ENCODE measurements around the gene CEPT1.

The CEPT1 gene

DNA sequence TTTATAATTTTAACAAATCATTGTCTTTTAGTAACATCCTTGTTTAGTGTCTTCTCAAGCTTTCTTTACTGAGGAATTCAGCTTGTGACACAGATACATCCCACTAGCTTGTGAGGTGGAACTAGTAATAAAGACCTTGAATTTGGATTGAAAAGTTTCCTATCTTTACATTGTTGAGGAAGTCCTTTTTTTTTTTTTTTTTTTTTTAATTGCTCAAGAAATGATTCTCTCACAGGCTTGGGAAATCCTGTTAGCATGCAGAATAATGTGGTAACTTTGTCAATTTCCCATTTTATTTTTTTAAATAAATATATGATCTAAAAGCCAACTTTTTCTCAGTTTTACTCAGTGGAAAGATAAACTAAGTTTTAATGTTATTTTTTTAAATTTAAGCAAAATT is 44.6 kb downstream of the CEPT1 start:
- Histone ChIP-seq H3K36me3 (ENCODE audit: control insufficient read depth, insufficient read depth, low read length) (peaks cover 25% of the 10 kb centered on the region), H3K27me3 (replicated peaks; ENCODE audit: control insufficient read depth, insufficient read depth, low read length) (no peaks in the 10 kb centered on the region), H3K4me3 (replicated peaks; ENCODE audit: low read depth, low read length) (no peak overlapping the region)
- TF ChIP-seq, protein P1, sequence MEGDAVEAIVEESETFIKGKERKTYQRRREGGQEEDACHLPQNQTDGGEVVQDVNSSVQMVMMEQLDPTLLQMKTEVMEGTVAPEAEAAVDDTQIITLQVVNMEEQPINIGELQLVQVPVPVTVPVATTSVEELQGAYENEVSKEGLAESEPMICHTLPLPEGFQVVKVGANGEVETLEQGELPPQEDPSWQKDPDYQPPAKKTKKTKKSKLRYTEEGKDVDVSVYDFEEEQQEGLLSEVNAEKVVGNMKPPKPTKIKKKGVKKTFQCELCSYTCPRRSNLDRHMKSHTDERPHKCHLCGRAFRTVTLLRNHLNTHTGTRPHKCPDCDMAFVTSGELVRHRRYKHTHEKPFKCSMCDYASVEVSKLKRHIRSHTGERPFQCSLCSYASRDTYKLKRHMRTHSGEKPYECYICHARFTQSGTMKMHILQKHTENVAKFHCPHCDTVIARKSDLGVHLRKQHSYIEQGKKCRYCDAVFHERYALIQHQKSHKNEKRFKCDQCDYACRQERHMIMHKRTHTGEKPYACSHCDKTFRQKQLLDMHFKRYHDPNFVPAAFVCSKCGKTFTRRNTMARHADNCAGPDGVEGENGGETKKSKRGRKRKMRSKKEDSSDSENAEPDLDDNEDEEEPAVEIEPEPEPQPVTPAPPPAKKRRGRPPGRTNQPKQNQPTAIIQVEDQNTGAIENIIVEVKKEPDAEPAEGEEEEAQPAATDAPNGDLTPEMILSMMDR (IDR thresholded peaks at IDR 0.05; ENCODE audit: insufficient read depth, low read length, poor library complexity, severe bottlenecking), result no peak
- DNase-seq (ENCODE audit: extremely low read depth, insufficient read length), result no peak

DNA sequence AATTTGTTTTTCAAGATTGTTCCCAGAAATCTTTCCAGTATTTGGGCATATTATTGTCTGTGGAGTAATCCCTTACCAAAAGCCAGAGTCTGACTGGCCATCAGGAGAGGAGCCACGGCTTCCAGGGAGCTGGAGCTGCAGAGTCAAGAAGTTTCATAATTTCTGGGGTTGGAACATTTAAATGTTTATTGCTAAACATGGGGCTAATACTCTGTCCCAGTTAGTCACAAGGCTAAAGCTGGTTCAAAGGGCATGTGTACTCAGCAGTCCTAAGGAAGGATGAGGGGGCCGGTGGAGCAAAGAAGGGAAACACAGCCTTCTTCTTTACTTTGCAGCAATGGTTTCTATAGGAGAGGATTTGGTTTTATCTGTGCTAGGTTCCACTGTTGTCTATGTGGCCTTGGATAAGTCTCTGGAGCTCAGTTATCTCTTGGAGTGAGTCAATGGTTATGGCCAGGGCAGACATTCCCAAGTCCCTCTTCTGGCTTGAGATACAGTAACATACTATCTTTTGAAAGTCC is 51.0 kb downstream of the CEPT1 start:
- H3K4me3 ChIP-seq (replicated peaks; ENCODE audit: low read depth, low read length), result no peak overlapping the region
- no peak for DNase-seq (ENCODE audit: extremely low read depth, insufficient read length)
- H3K36me3 ChIP-seq (ENCODE audit: control insufficient read depth, insufficient read depth, low read length), result peaks cover 38% of the 10 kb centered on the region
- H3K27me3 ChIP-seq (replicated peaks; ENCODE audit: control insufficient read depth, insufficient read depth, low read length), result no peaks in the 10 kb centered on the region
- TF ChIP-seq, protein P1 (IDR thresholded peaks at IDR 0.05; ENCODE audit: insufficient read depth, low read length, poor library complexity, severe bottlenecking), result no peak

- no peak overlapping the region for H3K4me3 ChIP-seq (replicated peaks; ENCODE audit: low read depth, low read length)
- no peaks in the 10 kb centered on the region for H3K27me3 ChIP-seq (replicated peaks; ENCODE audit: control insufficient read depth, insufficient read depth, low read length)
- H3K36me3 ChIP-seq (ENCODE audit: control insufficient read depth, insufficient read depth, low read length), result peaks cover 41% of the 10 kb centered on the region
- DNase-seq (ENCODE audit: extremely low read depth, insufficient read length), result no peak
- TF ChIP-seq, protein P1 (IDR thresholded peaks at IDR 0.05; ENCODE audit: insufficient read depth, low read length, poor library complexity, severe bottlenecking), result no peak
These were observed 51.5 kb downstream of the CEPT1 start for GRCh38 chr1:111191496-111191895.

GRCh38 chr1:111192074-111192473 is 52.1 kb downstream of the CEPT1 start:
- H3K4me3 ChIP-seq (replicated peaks; ENCODE audit: low read depth, low read length), result no peak overlapping the region
- peaks cover 38% of the 10 kb centered on the region for H3K36me3 ChIP-seq (ENCODE audit: control insufficient read depth, insufficient read depth, low read length)
- H3K27me3 ChIP-seq (replicated peaks; ENCODE audit: control insufficient read depth, insufficient read depth, low read length), result no peaks in the 10 kb centered on the region
- TF ChIP-seq, protein P1 (IDR thresholded peaks at IDR 0.05; ENCODE audit: insufficient read depth, low read length, poor library complexity, severe bottlenecking), result no peak
- DNase-seq (ENCODE audit: extremely low read depth, insufficient read length), result no peak

- Histone ChIP-seq H3K4me3 (replicated peaks; ENCODE audit: low read depth, low read length) (no peak overlapping the region), H3K27me3 (replicated peaks; ENCODE audit: control insufficient read depth, insufficient read depth, low read length) (no peaks in the 10 kb centered on the region), H3K36me3 (ENCODE audit: control insufficient read depth, insufficient read depth, low read length) (peaks cover 41% of the 10 kb centered on the region)
- DNase-seq (ENCODE audit: extremely low read depth, insufficient read length), result peak; percentile 49
- TF ChIP-seq, protein P1 (IDR thresholded peaks at IDR 0.05; ENCODE audit: insufficient read depth, low read length, poor library complexity, severe bottlenecking), result no peak
These were observed 52.9 kb downstream of the CEPT1 start for GRCh38 chr1:111192658-111193519.

Data from GM06990 (cell line).